NCI-H2227 (cell line): ENCODE data around the gene TXNRD1.
"Not testable (repeated sequence)": the region's sequence is repeated elsewhere in the genome, so short reads cannot be mapped to it uniquely, and the experiment has no call there.

Experiments
- DNase-seq: peaks from one replicate; lab custom pipeline; 2025; ENCODE audit not compliant: unreplicated experiment; lab: John Stamatoyannopoulos, UW

TXNRD1 gene

GRCh38 chr12:104320627-104321024, 105.0 kb downstream of the TXNRD1 start:
- DNase-seq: no peak

GRCh38 chr12:104321949-104322348, 106.4 kb downstream of the TXNRD1 start:
- no peak for DNase-seq

GRCh38 chr12:104322533-104322932, 107.0 kb downstream of the TXNRD1 start:
- DNase-seq: not testable (repeated sequence)

- no peak for DNase-seq
Measured at GRCh38 chr12:104323899-104324298, 108.3 kb downstream of the TXNRD1 start.

GRCh38 chr12:104328278-104328677, 112.7 kb downstream of the TXNRD1 start:
- not testable (repeated sequence) for DNase-seq

- no peak for DNase-seq
Measured at GRCh38 chr12:104328790-104329189, 113.2 kb downstream of the TXNRD1 start.

GRCh38 chr12:104329707-104330532, 114.3 kb downstream of the TXNRD1 start:
- no peak for DNase-seq

GRCh38 chr12:104331376-104331775, 115.8 kb downstream of the TXNRD1 start:
- no peak for DNase-seq

- not testable (repeated sequence) for DNase-seq
Measured at GRCh38 chr12:104332273-104332672, 116.7 kb downstream of the TXNRD1 start.

GRCh38 chr12:104333692-104334255, 118.2 kb downstream of the TXNRD1 start:
- DNase-seq: no peak

GRCh38 chr12:104334581-104334980, 119.0 kb downstream of the TXNRD1 start:
- DNase-seq: no peak

GRCh38 chr12:104336115-104336514, 120.5 kb downstream of the TXNRD1 start:
- DNase-seq: no peak

- no peak for DNase-seq
Measured at GRCh38 chr12:104337030-104337558, 121.5 kb downstream of the TXNRD1 start.

GRCh38 chr12:104339663-104340062, 124.1 kb downstream of the TXNRD1 start:
- DNase-seq: no peak

GRCh38 chr12:104340177-104340576, 124.6 kb downstream of the TXNRD1 start:
- DNase-seq: no peak

- DNase-seq: no peak
Measured at GRCh38 chr12:104340925-104341611, 125.5 kb downstream of the TXNRD1 start.

- DNase-seq: no peak
Measured at GRCh38 chr12:104342147-104342546, 126.6 kb downstream of the TXNRD1 start.

GRCh38 chr12:104342635-104343249, 127.2 kb downstream of the TXNRD1 start:
- no peak for DNase-seq

- no peak for DNase-seq
Measured at GRCh38 chr12:104344682-104345081, 129.1 kb downstream of the TXNRD1 start.

- DNase-seq: no peak
Measured at GRCh38 chr12:104345234-104346066, 129.9 kb downstream of the TXNRD1 start.
